Measurements from ENCODE around the gene FRS3.

FRS3 gene

DNA sequence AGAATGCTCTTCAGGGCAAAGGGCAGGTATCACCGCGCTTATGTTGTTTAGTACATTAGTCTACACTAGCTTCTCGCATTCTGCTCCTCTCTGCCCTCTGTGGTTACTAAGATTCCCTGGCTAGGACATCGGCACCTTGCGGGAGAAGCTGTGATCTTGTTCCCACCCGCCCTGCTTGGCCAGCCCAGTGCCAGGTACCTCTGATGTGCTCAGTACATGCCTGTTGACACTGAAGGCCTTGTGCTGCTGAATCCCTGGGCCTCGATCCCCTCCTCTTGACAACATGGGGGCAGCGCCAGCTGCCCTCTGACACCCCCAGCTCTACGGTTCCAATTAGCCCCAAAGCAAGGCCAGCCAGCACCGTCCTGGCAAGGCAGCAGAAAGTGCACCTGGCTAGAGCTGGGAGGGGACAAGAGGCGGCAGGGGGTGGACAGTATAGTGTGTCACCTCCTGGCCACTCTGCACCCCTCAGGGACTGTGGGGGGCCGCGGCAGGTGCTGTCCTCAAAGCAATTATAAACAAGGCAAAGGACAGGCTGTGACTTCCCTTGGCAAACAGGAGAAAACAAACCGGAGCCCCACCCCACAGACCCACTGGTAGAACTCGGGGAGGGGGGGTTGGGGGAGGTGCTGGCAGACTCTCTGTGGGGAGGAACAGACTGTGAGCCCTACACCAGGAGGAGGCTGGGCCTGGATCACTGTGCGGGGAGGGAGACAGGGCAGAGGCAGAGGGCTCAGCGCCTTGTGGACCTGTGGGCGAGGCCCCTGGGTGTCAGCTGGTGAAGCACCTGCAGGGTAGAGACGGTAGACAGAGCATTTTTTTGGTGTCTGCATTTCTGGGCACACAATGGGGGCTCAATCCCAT, 51.4 kb downstream of the FRS3 start:
- TF ChIP-seq, protein P1, sequence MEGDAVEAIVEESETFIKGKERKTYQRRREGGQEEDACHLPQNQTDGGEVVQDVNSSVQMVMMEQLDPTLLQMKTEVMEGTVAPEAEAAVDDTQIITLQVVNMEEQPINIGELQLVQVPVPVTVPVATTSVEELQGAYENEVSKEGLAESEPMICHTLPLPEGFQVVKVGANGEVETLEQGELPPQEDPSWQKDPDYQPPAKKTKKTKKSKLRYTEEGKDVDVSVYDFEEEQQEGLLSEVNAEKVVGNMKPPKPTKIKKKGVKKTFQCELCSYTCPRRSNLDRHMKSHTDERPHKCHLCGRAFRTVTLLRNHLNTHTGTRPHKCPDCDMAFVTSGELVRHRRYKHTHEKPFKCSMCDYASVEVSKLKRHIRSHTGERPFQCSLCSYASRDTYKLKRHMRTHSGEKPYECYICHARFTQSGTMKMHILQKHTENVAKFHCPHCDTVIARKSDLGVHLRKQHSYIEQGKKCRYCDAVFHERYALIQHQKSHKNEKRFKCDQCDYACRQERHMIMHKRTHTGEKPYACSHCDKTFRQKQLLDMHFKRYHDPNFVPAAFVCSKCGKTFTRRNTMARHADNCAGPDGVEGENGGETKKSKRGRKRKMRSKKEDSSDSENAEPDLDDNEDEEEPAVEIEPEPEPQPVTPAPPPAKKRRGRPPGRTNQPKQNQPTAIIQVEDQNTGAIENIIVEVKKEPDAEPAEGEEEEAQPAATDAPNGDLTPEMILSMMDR (conservative IDR thresholded peaks at IDR 0.05): no peak
- H3K27ac ChIP-seq: peak overlapping the region; percentile 95

DNA sequence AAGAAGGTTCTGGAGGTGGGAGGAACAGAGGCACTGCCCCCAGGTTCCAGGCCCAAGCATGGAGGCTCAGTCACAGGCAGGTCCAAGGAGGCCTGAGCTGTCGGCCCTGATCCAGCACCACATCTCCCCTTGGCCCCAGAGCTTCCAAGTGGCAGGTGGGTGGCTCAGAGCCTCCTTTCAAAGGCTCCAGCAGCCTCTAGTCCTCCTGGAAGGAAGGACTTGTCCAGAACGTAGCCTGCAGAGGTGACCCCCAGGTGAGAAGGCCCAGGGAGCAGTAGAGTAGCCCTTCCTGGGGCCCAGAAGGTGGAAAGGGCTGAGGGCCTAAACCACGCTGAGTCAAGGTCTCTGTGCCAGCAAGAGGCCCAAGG, 52.0 kb downstream of the FRS3 start:
- TF ChIP-seq, protein P1 (conservative IDR thresholded peaks at IDR 0.05): no peak
- H3K27ac ChIP-seq: peak overlapping the region; percentile 95

DNA sequence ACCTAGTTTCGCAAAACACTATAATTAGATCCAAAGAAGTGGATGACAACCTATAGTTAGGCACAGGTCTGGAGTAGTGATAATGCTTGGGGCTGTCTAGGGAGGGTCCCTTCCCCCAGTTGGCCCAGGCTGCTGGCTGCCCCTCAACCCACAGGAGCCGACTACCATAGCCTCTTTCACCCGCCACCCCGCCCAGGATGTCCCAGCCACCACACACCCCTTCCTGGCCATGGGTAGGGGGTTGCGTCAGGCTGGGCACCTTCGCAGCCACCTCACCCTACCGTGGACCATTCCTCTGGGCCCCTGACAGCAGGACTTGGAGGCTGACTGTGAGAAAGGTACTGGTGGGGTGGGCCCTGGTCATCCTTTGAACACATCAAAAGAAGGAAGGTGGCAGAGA, 52.8 kb downstream of the FRS3 start:
- H3K27ac ChIP-seq: peak overlapping the region; percentile 95
- TF ChIP-seq, protein P1 (conservative IDR thresholded peaks at IDR 0.05): no peak

DNA sequence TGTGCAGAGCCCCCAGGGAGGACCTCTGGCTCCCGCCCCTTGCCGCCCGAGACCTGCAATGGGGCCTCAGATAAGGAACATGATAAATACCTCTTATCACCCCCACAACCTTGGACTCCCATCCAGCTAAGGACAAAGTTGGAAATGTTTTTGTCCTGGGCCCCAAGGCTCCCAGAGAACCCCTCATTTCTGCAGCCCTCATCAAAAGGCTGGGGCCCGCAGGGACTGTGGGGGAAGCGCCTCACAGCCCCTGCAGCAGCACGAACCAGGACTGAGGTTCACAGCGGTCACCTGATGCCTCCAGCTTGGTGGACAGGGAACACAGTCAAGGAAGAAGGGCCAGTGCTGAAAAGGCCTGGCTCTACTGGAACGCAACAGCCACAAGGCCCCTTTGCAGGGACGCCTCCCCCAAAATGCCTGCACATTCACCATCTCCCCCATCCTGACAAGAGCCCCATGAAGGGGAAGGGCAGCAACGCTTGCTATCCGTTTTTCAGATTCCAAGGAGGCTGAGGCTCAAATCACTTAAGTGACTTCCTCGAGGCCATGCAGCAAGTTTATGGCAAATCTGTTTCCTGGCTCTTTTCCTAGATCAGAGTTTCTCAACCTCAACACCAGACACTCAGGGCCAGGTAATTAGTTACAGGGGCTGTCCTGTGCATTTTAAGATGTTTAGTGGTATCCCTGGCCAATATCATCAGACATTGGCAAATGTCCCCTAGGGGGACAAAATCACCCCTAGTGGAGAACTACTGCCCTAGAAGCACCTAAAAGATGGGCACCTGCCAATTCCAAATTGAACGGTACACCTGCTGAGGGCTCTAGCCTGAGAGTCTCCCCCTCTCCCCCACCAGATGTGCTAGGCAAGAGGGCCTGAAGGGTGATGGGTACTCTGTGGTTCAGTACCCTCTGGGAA, 54.9 kb downstream of the FRS3 start:
- H3K27ac ChIP-seq: peak overlapping the region; percentile 13; the same call in 1 of the 2 replicates
- TF ChIP-seq, protein P1 (conservative IDR thresholded peaks at IDR 0.05): no peak

DNA sequence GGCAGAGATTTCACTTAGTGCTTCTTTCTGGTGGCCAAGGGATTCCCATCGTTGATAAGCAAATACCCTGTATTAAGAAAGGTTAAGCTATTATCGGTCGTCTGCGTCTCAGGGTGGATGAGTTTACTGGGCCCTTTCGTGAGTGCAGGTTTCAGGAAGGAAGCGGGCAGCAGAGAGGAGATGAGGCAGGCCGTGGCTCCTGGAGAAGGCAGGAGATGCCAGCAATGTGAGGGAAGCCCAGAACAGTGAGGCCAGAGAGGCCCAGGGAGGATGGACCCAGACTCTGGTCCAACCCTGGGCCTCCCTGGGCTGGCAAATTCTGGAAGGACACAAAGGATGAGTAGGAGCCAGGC, 55.5 kb downstream of the FRS3 start:
- no peak overlapping the region for H3K27ac ChIP-seq
- TF ChIP-seq, protein P1 (conservative IDR thresholded peaks at IDR 0.05): no peak

DNA sequence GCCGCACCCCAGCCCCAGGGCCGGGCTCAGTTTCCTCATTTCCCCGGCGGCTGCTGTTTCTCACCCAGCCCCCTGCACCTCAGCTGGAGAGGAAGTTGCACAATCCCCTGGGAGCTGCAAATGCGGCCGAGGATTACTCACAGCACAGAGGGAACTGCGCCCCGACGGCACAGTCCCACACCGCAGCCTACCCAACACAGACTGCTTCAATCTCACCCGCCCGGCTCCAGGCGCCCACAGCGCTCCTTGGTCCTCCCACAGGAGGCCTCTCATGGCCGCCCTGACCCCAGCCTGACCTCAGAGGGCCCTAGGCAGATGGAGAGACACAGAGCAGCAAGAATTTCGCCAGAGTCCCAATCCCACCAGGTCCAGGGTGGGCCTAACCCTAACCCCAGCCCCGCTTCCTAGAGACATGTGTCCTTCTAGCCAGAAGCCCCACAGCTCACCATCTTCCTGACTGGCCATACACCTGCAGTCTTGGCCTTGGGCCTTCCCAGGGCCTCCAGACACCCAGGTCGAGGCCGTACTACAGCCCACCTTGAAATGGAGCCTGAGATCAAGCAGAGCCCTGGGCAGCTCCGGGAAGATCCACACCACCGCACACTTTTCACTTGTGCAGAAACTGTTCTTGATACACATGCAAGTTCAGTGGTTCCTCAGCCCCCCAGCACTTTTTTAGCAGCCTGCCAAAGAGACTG, 56.0 kb downstream of the FRS3 start:
- peak overlapping the region; percentile 5; the same call in 1 of the 2 replicates for H3K27ac ChIP-seq
- TF ChIP-seq, protein P1 (conservative IDR thresholded peaks at IDR 0.05): no peak
